GM12878 (cell line): Measurements from ENCODE around the gene ADGRV1. TPM values are rescaled to one million over a fixed set of nuclear protein-coding genes. Genes with fewer than 3 reads are reported as not detected.

Experiments
- ATAC-seq: fragments of 200-7000 bp; cut with Tn5 transposase; 3 replicates; pipeline ENCODE4 v1.9.1; 2020; ENCODE audit warnings: mild to moderate bottlenecking, moderate library complexity
- BruUV-seq: library from RNA; stranded (reverse); fragments of 400-500 nt; replicated peaks from 2 replicates; lab custom pipeline; 2021; lab: Mats Ljungman, UMichigan
- CTCF ChIA-PET: fragments of 300-600 bp; sonication (Branson Sonifier 250); formaldehyde crosslinking; extraction: SDS; loops from one replicate; lab custom pipeline; 2021; ENCODE audit warnings: inconsistent platforms; lab: Yijun Ruan, JAX
- POLR2A ChIA-PET: fragments of 350-600 bp; formaldehyde crosslinking; extraction: SDS; loops from one replicate; lab custom pipeline; 2021; ENCODE audit warnings: inconsistent platforms; lab: Charles Lee
- RAD21 ChIA-PET: fragments of 300-600 bp; sonication (Branson Sonifier 250); formaldehyde crosslinking; loops from one replicate; lab custom pipeline; 2023; ENCODE audit warnings: antibody characterized with exemption; ENCODE audit not compliant: unreplicated experiment; lab: Charles Lee
- SMC1A ChIA-PET: fragments of 300-600 bp; sonication (Branson Sonifier 250); formaldehyde crosslinking; loops from one replicate; lab custom pipeline; 2023; ENCODE audit not compliant: unreplicated experiment, uncharacterized antibody; lab: Charles Lee
- DNase-seq: peaks from one replicate; pipeline ENCODE4 v3.0.0-alpha.2; 2011; ENCODE audit warnings: low read depth, low spot score
- FAIRE-seq: peaks from 3 replicates; lab custom pipeline; 2011; peaks lifted over from hg19 to GRCh38; lab: Jason Lieb, UNC
- H2AFZ ChIP-seq: 2 replicates; pipeline ENCODE4 v1.6.0; 2011; ENCODE audit warnings: low read depth, low read length, control low read depth; ENCODE audit not compliant: control insufficient read depth
- H3K27ac ChIP-seq: 2 replicates; pipeline ENCODE4 v1.5.1; 2011; ENCODE audit warnings: control low read depth; ENCODE audit not compliant: control insufficient read depth, insufficient read depth
- H3K27me3 ChIP-seq, 2 experiments: replicated peaks in 1 of 2; 2 replicates each; pipeline versions ENCODE4 v1.6.0 to v1.6.1; 2011; ENCODE audit warnings: low read length in 1 of 2; ENCODE audit not compliant: control insufficient read depth in 2 of 2, insufficient read depth in 2 of 2
- H3K36me3 ChIP-seq, 2 experiments: 2 replicates each; pipeline ENCODE4 v1.5.1; 2011; ENCODE audit warnings: low read length in 1 of 2; ENCODE audit not compliant: control insufficient read depth in 2 of 2, insufficient read depth in 2 of 2
- H3K4me1 ChIP-seq: 2 replicates; pipeline ENCODE4 v1.6.1; 2011; ENCODE audit warnings: mild to moderate bottlenecking, low read length, moderate library complexity, mixed read lengths; ENCODE audit not compliant: control insufficient read depth, insufficient read depth
- H3K4me2 ChIP-seq: 2 replicates; pipeline ENCODE4 v1.6.0; 2011; ENCODE audit warnings: control low read depth; ENCODE audit not compliant: control insufficient read depth, insufficient read depth
- H3K4me3 ChIP-seq: fragments of 200-600 bp; sonication (generic); 2 replicates; pipeline ENCODE4 v1.5.1; 2016
- H3K79me2 ChIP-seq: 2 replicates; pipeline ENCODE4 v1.6.0; 2011; ENCODE audit warnings: low read length; ENCODE audit not compliant: control insufficient read depth, insufficient read depth
- H3K9ac ChIP-seq: 2 replicates; pipeline ENCODE4 v1.8.0; 2011; ENCODE audit warnings: low read length, control low read depth, mixed read lengths; ENCODE audit not compliant: control insufficient read depth, insufficient read depth
- H3K9me3 ChIP-seq: replicated peaks from 3 replicates; pipeline ENCODE4 v1.5.1; 2011; ENCODE audit warnings: mild to moderate bottlenecking, low read length; ENCODE audit not compliant: control insufficient read depth, insufficient read depth
- H4K20me1 ChIP-seq: 2 replicates; pipeline ENCODE4 v1.6.0; 2011; ENCODE audit not compliant: control insufficient read depth, insufficient read depth
- ASH2L ChIP-seq: fragments of 300-600, 200-600 bp; sonication (generic); IDR thresholded peaks from 2 replicates; pipeline ENCODE4 v1.6.1; 2017; ENCODE audit warnings: low read depth, mild to moderate bottlenecking, borderline replicate concordance
- ATF7 ChIP-seq: fragments of 450-650 bp; IDR thresholded peaks from 2 replicates; pipeline ENCODE4 v1.6.1; 2016; ENCODE audit warnings: low read depth, mild to moderate bottlenecking
- CBX5 ChIP-seq: sonication (generic); IDR thresholded peaks from 2 replicates; pipeline ENCODE4 v1.6.1; 2016; ENCODE audit warnings: low read depth, moderate library complexity, mild to moderate bottlenecking, inconsistent platforms
- EGR1 ChIP-seq, 2 experiments: IDR thresholded peaks; 1 replicate in 1 of 2; 2 replicates in 1 of 2; pipeline ENCODE4 v1.6.1; 2011 to 2012; ENCODE audit warnings: low read depth in 2 of 2, low read length in 2 of 2, borderline replicate concordance in 1 of 2, mild to moderate bottlenecking in 1 of 2, moderate library complexity in 1 of 2
- KLF5 ChIP-seq: fragments of 450-650 bp; IDR thresholded peaks from 2 replicates; pipeline ENCODE4 v1.6.1; 2014; ENCODE audit warnings: mild to moderate bottlenecking; ENCODE audit not compliant: partially characterized antibody
- MTA3 ChIP-seq: IDR thresholded peaks from 2 replicates; pipeline ENCODE4 v1.6.1; 2012; ENCODE audit warnings: low read length, inconsistent platforms, borderline replicate concordance
- NBN ChIP-seq: fragments of 450-650 bp; IDR thresholded peaks from 2 replicates; pipeline ENCODE4 v1.6.1; 2016
- PAX8 ChIP-seq: fragments of 450-650 bp; IDR thresholded peaks from 2 replicates; pipeline ENCODE4 v1.6.1; 2017; ENCODE audit warnings: mild to moderate bottlenecking, moderate library complexity
- SIN3A ChIP-seq: IDR thresholded peaks from 2 replicates; pipeline ENCODE4 v1.6.1; 2012; ENCODE audit warnings: low read depth, low read length, improper control_type of control experiment
- SMAD1 ChIP-seq: fragments of 450-650 bp; IDR thresholded peaks from 2 replicates; pipeline ENCODE4 v1.6.1; 2018; ENCODE audit warnings: mild to moderate bottlenecking, low read depth; ENCODE audit not compliant: partially characterized antibody
- SMARCA5 ChIP-seq: fragments of 450-650 bp; IDR thresholded peaks from 2 replicates; pipeline ENCODE4 v1.6.1; 2017; ENCODE audit warnings: mild to moderate bottlenecking
- ZNF274 ChIP-seq: IDR thresholded peaks from one replicate; pipeline ENCODE4 v1.8.0; 2011; ENCODE audit not compliant: insufficient read length, insufficient read depth
- WGBS: methylation state at CpG from one replicate; pipeline ENCODE4 v1.1.6; 2016; ENCODE audit warnings: low lambda C conversion rate; ENCODE audit not compliant: insufficient replicate concordance, insufficient coverage; ENCODE audit errors: missing lambda C conversion rate; 5-methylcytosine and 5-hydroxymethylcytosine counted together
- in situ Hi-C: fragments of 300-500 bp; cut with MboI; formaldehyde crosslinking; loops from 9 replicates; pipeline ENCODE4 v1.14.3; 2018; ENCODE audit warnings: mixed read lengths
- intact Hi-C: fragments of 100-400 bp; cut with micrococcal nuclease; formaldehyde crosslinking; loops from one replicate; pipeline ENCODE4 v1.14.2; 2022; ENCODE audit not compliant: unreplicated experiment
- polyA plus RNA-seq, 11 experiments: library from polyadenylated mRNA; depleted of rRNA in 4 of 11; unstranded in 6 of 11; stranded (reverse) in 5 of 11; fragments of >200 nt; fragmentation: Nextera tagmentation in 4 of 11; fragmentation: Illumina TruSeq in 1 of 11; extraction: Ambion mirVana in 4 of 11; extraction: Trizol in 1 of 11; gene quantifications; 1 replicate in 1 of 11; 2 replicates in 10 of 11; pipeline versions ENCODE4 v1.2.1 to v1.2.3, GENCODE V29; 2011 to 2016; ENCODE audit warnings: inconsistent platforms in 2 of 11, missing spikeins in 2 of 11, low read depth in 1 of 11
- total RNA-seq, 4 experiments: library from RNA; depleted of rRNA in 3 of 4; stranded (reverse); fragments of >200 nt in 3 of 4; fragmentation: Illumina TruSeq in 1 of 4; extraction: Trizol in 1 of 4; gene quantifications; 2 replicates each; pipeline versions ENCODE4 v1.2.1 to v1.2.3, GENCODE V29; 2013 to 2021
- TF ChIP-seq, protein P1 (sequence below): fragments of 450-650 bp; IDR thresholded peaks from 2 replicates; pipeline ENCODE4 v1.6.1; 2017; ENCODE audit warnings: antibody characterized with exemption, mild to moderate bottlenecking, moderate library complexity
- TF ChIP-seq, protein P2 (sequence below): fragments of 450-650 bp; IDR thresholded peaks from 2 replicates; pipeline ENCODE4 v1.6.1; 2017; ENCODE audit warnings: mild to moderate bottlenecking, moderate library complexity
- TF ChIP-seq, protein P3 (sequence below): fragments of 450-650 bp; IDR thresholded peaks from 2 replicates; pipeline ENCODE4 v1.6.1; 2017; ENCODE audit warnings: borderline replicate concordance
- TF ChIP-seq, protein P4 (sequence below): fragments of 450-650 bp; IDR thresholded peaks from 2 replicates; pipeline ENCODE4 v1.6.1; 2014; ENCODE audit warnings: mild to moderate bottlenecking

The ADGRV1 gene
- total and polyA plus RNA-seq, 10 of the 15 experiments (the other 5 are each of a cell fraction or from before 2014, with no cell fraction given), result 0.04 to 8.1 (median 0.16) TPM; not detected in 1

DNA sequence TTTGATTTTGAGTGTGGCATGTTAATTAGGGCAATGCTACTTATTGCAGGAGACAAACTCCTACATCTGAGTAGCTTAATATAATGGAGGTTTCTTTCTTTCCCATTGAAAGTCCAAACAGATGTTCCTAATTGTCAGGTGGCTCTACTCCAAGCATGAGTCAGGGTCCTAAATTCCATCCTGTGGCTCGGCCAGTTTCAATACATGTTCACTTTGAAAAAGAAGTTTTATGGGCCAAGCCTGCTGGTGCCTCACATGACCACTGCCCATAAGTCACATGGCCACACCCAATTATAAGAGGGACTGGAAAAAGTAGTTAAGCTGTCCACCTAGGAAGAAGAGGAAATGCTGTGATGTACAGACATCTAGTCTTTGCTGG, 654.1 kb downstream of the ADGRV1 start:
- no peak overlapping the region for H3K27ac ChIP-seq
- no peaks in the 10 kb centered on the region for H3K36me3 ChIP-seq
- H3K4me1 ChIP-seq, result no peaks in the 10 kb centered on the region
- no peak for TF ChIP-seq SIN3A
- TF ChIP-seq ATF7, result no peak
- TF ChIP-seq NBN, result no peak
- no peak for TF ChIP-seq PAX8
- no peak for TF ChIP-seq SMARCA5
- TF ChIP-seq CBX5, result no peak
- no peak for TF ChIP-seq KLF5
- no peak for TF ChIP-seq EGR1 (IDR thresholded peaks at IDR 0.05; ENCODE audit: borderline replicate concordance in 1 of 2, low read depth in 2 of 2, low read length in 2 of 2)
- no peak for TF ChIP-seq ZNF274
- no peak for TF ChIP-seq ASH2L
- TF ChIP-seq MTA3, result no peak
- TF ChIP-seq, protein P1, sequence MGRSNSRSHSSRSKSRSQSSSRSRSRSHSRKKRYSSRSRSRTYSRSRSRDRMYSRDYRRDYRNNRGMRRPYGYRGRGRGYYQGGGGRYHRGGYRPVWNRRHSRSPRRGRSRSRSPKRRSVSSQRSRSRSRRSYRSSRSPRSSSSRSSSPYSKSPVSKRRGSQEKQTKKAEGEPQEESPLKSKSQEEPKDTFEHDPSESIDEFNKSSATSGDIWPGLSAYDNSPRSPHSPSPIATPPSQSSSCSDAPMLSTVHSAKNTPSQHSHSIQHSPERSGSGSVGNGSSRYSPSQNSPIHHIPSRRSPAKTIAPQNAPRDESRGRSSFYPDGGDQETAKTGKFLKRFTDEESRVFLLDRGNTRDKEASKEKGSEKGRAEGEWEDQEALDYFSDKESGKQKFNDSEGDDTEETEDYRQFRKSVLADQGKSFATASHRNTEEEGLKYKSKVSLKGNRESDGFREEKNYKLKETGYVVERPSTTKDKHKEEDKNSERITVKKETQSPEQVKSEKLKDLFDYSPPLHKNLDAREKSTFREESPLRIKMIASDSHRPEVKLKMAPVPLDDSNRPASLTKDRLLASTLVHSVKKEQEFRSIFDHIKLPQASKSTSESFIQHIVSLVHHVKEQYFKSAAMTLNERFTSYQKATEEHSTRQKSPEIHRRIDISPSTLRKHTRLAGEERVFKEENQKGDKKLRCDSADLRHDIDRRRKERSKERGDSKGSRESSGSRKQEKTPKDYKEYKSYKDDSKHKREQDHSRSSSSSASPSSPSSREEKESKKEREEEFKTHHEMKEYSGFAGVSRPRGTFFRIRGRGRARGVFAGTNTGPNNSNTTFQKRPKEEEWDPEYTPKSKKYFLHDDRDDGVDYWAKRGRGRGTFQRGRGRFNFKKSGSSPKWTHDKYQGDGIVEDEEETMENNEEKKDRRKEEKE, result no peak
- TF ChIP-seq, protein P2, sequence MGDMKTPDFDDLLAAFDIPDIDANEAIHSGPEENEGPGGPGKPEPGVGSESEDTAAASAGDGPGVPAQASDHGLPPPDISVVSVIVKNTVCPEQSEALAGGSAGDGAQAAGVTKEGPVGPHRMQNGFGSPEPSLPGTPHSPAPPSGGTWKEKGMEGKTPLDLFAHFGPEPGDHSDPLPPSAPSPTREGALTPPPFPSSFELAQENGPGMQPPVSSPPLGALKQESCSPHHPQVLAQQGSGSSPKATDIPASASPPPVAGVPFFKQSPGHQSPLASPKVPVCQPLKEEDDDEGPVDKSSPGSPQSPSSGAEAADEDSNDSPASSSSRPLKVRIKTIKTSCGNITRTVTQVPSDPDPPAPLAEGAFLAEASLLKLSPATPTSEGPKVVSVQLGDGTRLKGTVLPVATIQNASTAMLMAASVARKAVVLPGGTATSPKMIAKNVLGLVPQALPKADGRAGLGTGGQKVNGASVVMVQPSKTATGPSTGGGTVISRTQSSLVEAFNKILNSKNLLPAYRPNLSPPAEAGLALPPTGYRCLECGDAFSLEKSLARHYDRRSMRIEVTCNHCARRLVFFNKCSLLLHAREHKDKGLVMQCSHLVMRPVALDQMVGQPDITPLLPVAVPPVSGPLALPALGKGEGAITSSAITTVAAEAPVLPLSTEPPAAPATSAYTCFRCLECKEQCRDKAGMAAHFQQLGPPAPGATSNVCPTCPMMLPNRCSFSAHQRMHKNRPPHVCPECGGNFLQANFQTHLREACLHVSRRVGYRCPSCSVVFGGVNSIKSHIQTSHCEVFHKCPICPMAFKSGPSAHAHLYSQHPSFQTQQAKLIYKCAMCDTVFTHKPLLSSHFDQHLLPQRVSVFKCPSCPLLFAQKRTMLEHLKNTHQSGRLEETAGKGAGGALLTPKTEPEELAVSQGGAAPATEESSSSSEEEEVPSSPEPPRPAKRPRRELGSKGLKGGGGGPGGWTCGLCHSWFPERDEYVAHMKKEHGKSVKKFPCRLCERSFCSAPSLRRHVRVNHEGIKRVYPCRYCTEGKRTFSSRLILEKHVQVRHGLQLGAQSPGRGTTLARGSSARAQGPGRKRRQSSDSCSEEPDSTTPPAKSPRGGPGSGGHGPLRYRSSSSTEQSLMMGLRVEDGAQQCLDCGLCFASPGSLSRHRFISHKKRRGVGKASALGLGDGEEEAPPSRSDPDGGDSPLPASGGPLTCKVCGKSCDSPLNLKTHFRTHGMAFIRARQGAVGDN, result no peak
- TF ChIP-seq, protein P3, sequence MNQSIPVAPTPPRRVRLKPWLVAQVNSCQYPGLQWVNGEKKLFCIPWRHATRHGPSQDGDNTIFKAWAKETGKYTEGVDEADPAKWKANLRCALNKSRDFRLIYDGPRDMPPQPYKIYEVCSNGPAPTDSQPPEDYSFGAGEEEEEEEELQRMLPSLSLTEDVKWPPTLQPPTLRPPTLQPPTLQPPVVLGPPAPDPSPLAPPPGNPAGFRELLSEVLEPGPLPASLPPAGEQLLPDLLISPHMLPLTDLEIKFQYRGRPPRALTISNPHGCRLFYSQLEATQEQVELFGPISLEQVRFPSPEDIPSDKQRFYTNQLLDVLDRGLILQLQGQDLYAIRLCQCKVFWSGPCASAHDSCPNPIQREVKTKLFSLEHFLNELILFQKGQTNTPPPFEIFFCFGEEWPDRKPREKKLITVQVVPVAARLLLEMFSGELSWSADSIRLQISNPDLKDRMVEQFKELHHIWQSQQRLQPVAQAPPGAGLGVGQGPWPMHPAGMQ, result no peak
- TF ChIP-seq, protein P4, sequence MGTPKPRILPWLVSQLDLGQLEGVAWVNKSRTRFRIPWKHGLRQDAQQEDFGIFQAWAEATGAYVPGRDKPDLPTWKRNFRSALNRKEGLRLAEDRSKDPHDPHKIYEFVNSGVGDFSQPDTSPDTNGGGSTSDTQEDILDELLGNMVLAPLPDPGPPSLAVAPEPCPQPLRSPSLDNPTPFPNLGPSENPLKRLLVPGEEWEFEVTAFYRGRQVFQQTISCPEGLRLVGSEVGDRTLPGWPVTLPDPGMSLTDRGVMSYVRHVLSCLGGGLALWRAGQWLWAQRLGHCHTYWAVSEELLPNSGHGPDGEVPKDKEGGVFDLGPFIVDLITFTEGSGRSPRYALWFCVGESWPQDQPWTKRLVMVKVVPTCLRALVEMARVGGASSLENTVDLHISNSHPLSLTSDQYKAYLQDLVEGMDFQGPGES, result no peak
- no peak for TF ChIP-seq SMAD1
- TF ChIP-seq, all 136 proteins: peak for 0
- WGBS, result 30% methylated on average over 1 of the region's 1 CpG
- ChIA-PET CTCF (no interaction called here), POLR2A (interaction anchor here (0.5 kb wide), 1 partner anchor 20 kb away, joined by 3 read pairs; no protein-coding TSS in a partner anchor), RAD21 (interaction anchor here (0.6 to 1.2 kb wide), 2 partner anchors 29 to 172 kb away, joined by 3 read pairs; no protein-coding TSS in a partner anchor), SMC1A (interaction anchor here (0.7 to 1.3 kb wide), 3 partner anchors 10 to 172 kb away, joined by 3 read pairs; no protein-coding TSS in a partner anchor)
- Histone ChIP-seq H3K27me3 (no peaks in the 10 kb centered on the region; a peak in 1 of 4 replicates), H3K9me3 (no peaks in the 10 kb centered on the region; the same call in 2 of the 3 replicates), H3K9ac (no peak overlapping the region), H2AFZ (no peak overlapping the region), H4K20me1 (no peaks in the 10 kb centered on the region), H3K4me3 (no peak overlapping the region), H3K79me2 (no peaks in the 10 kb centered on the region), H3K4me2 (no peak overlapping the region)
- intact Hi-C loops (loop anchor here (10.0 kb wide), 1 partner anchor 278 kb away; no protein-coding TSS in a partner anchor), in situ Hi-C loops (no loop called here)
- DNase-seq, result no peak
- no peak for FAIRE-seq
- no peak for ATAC-seq
- no TSS peak for BruUV-seq
